ENCODE measurements around the gene PDE6A.

Gene PDE6A

GRCh38 chr5:149988126-149988525, 43.5 kb upstream of the PDE6A start:
- no peak for TF ChIP-seq ZNF426 (tag by site-specific recombination; IDR thresholded peaks at IDR 0.05)
- TF ChIP-seq ZNF140 (tag by site-specific recombination; IDR thresholded peaks at IDR 0.05) = no peak
- no peak for TF ChIP-seq ZNF274 (IDR thresholded peaks at IDR 0.05; ENCODE audit: low read length)
- no peak for TF ChIP-seq ZNF274 (tag by site-specific recombination; IDR thresholded peaks at IDR 0.05; ENCODE audit: borderline replicate concordance)
- TF ChIP-seq ZNF791 (tag by site-specific recombination; IDR thresholded peaks at IDR 0.05) = no peak
- TF ChIP-seq ZFP37 (tag by site-specific recombination; IDR thresholded peaks at IDR 0.05) = no peak
- TF ChIP-seq ZNF626 (tag by site-specific recombination; IDR thresholded peaks at IDR 0.05) = no peak
- TF ChIP-seq ZNF132 (tag by site-specific recombination; IDR thresholded peaks at IDR 0.05; ENCODE audit: borderline replicate concordance) = no peak
- TF ChIP-seq CTCF (tag by site-specific recombination; IDR thresholded peaks at IDR 0.05) = no peak
- TF ChIP-seq ZBTB1 (tag by site-specific recombination; IDR thresholded peaks at IDR 0.05) = no peak
- no peak overlapping the region for H3K4me3 ChIP-seq (ENCODE audit: low read depth, low read length)
- H3K9me3 ChIP-seq (ENCODE audit: control insufficient read depth, insufficient read depth, low read depth, low read length) = no peaks in the 10 kb centered on the region
- POLR2A ChIA-PET = no interaction called here
- no peak overlapping the region for H3K27ac ChIP-seq (ENCODE audit: extremely low read depth, low read depth, low read length)
- CTCF ChIA-PET = no interaction called here
- H3K4me1 ChIP-seq (ENCODE audit: control insufficient read depth, insufficient read depth, low read length) = 0 out of 2 replicates have a peak, but pooled peaks cover 2% of the 10 kb centered on the region
- H3K36me3 ChIP-seq (ENCODE audit: control insufficient read depth in 2 of 2, insufficient read depth in 1 of 2, low read length in 2 of 2) = peaks cover 0 to 3% of the 10 kb centered on the region in 2 experiments; a peak in 1 of 3 replicates

GRCh38 chr5:149982505-149982904, 37.9 kb upstream of the PDE6A start:
- CTCF ChIA-PET = interaction anchor here (0.6 to 4.1 kb wide), 11 partner anchors 8 to 972 kb away, joined by 3 to 29 read pairs (median 5); partner anchors contain the start of gene SLC26A2
- Histone ChIP-seq H3K9me3 (ENCODE audit: control insufficient read depth, insufficient read depth, low read depth, low read length) (no peaks in the 10 kb centered on the region), H3K27ac (ENCODE audit: extremely low read depth, low read depth, low read length) (no peak overlapping the region), H3K4me3 (ENCODE audit: low read depth, low read length) (no peak overlapping the region), H3K36me3 (ENCODE audit: control insufficient read depth in 2 of 2, insufficient read depth in 1 of 2, low read length in 2 of 2) (peaks cover 13 to 35% of the 10 kb centered on the region in 2 experiments; a peak in 2 of 3 replicates), H3K4me1 (ENCODE audit: control insufficient read depth, insufficient read depth, low read length) (0 out of 2 replicates have a peak, but pooled peaks cover 2% of the 10 kb centered on the region)
- POLR2A ChIA-PET = no interaction called here
- TF ChIP-seq ZNF776 (tag by site-specific recombination; IDR thresholded peaks at IDR 0.05; ENCODE audit: borderline replicate concordance) (no peak), KLF7 (tag by site-specific recombination; IDR thresholded peaks at IDR 0.05; ENCODE audit: borderline replicate concordance) (no peak), HOXA7 (CRISPR knock-in tag; IDR thresholded peaks at IDR 0.05; ENCODE audit: borderline replicate concordance) (no peak), ZNF544 (tag by site-specific recombination; IDR thresholded peaks at IDR 0.05) (no peak), ZNF148 (tag by site-specific recombination; IDR thresholded peaks at IDR 0.05; ENCODE audit: borderline replicate concordance) (no peak), ZNF747 (tag by site-specific recombination; IDR thresholded peaks at IDR 0.05) (no peak), YY1 (tag by site-specific recombination; IDR thresholded peaks at IDR 0.05) (no peak), ELK4 (IDR thresholded peaks at IDR 0.05; ENCODE audit: borderline replicate concordance, low read depth, low read length) (no peak), ZNF404 (tag by site-specific recombination; IDR thresholded peaks at IDR 0.05) (no peak), ZBTB17 (tag by site-specific recombination; IDR thresholded peaks at IDR 0.05) (no peak), ZNF707 (tag by site-specific recombination; IDR thresholded peaks at IDR 0.05) (no peak)

All from HEK293 (cell line).